ENCODE results near the gene PSMG2. TPM values are rescaled to one million over a fixed set of nuclear protein-coding genes. Genes with fewer than 3 reads are reported as not detected.
A peak's percentile ranks its signal among the peaks of the same experiment; 100 is the strongest.

Gene PSMG2
- polyA plus RNA-seq, 1 of the 3 experiments (the other 2 are of a cell fraction): 36.0 TPM

- no peak overlapping the region for H3K27ac ChIP-seq (ENCODE audit: low read depth in 2 of 2, low read length in 1 of 2)
- peaks cover 0 to 7% of the 10 kb centered on the region in 2 experiments; a peak in 2 of 4 replicates for H3K4me1 ChIP-seq (ENCODE audit: control insufficient read depth in 1 of 2, insufficient read depth in 2 of 2, low read depth in 1 of 2, low read length in 1 of 2)
- ChIA-PET CTCF (interaction anchor here (1.0 to 3.3 kb wide), 3 partner anchors 24 to 183 kb away, joined by 3 to 18 read pairs (median 13); no protein-coding TSS in a partner anchor), POLR2A (interaction anchor here (0.6 kb wide), 1 partner anchor 132 kb away, joined by 3 read pairs; no protein-coding TSS in a partner anchor)
- no peaks in the 10 kb centered on the region for H4K20me1 ChIP-seq (ENCODE audit: insufficient read depth)
- H3K4me2 ChIP-seq: no peak overlapping the region
- peaks cover 3% of the 10 kb centered on the region for H3F3A ChIP-seq (replicated peaks; ENCODE audit: insufficient read depth)
- H3K9me2 ChIP-seq: no peaks in the 10 kb centered on the region
- WGBS (ENCODE audit: low lambda C conversion rate): 88% methylated on average over 4 of the region's 5 CpGs
- DNase-seq: no peak
- no peaks in the 10 kb centered on the region for H3K27me3 ChIP-seq (ENCODE audit: insufficient read depth)
- H3K36me3 ChIP-seq (replicated peaks in 1 of 2; ENCODE audit: control insufficient read depth in 1 of 2, insufficient read depth in 2 of 2, low read length in 1 of 2): no peaks in the 10 kb centered on the region
- no peaks in the 10 kb centered on the region for H3K9me3 ChIP-seq
- no peak overlapping the region for H3K4me3 ChIP-seq (ENCODE audit: low read depth in 2 of 2, low read length in 1 of 2)
- TF ChIP-seq ELF1 (IDR thresholded peaks at IDR 0.05) (no peak), MXI1 (IDR thresholded peaks at IDR 0.05; ENCODE audit: low read depth, low read length) (no peak), GATA2 (CRISPR knock-in tag; IDR thresholded peaks at IDR 0.05) (no peak), FOXJ3 (CRISPR knock-in tag; IDR thresholded peaks at IDR 0.05) (no peak), CHD2 (IDR thresholded peaks at IDR 0.05; ENCODE audit: low read length, partially characterized antibody) (no peak), SIN3A (IDR thresholded peaks at IDR 0.05; ENCODE audit: borderline replicate concordance, low read depth, low read length) (no peak), IRF3 (IDR thresholded peaks at IDR 0.05; ENCODE audit: low read depth, low read length) (no peak), EP300 (IDR thresholded peaks at IDR 0.05; ENCODE audit: borderline replicate concordance in 1 of 2, low read depth in 1 of 2, low read length in 1 of 2) (no peak)
- H3K79me2 ChIP-seq (ENCODE audit: insufficient read depth): no peaks in the 10 kb centered on the region
- H2AFZ ChIP-seq (ENCODE audit: low read depth): no peak overlapping the region
- no peak overlapping the region for H3K9ac ChIP-seq
These were observed 48.7 kb downstream of the PSMG2 start for GRCh38 chr18:12751503-12751884.

GRCh38 chr18:12751891-12752290, 49.0 kb downstream of the PSMG2 start:
- POLR2A ChIA-PET: no interaction called here
- WGBS (ENCODE audit: low lambda C conversion rate): no CpG with 5 or more reads among the region's 4 CpGs
- Histone ChIP-seq H3K36me3 (replicated peaks in 1 of 2; ENCODE audit: control insufficient read depth in 1 of 2, insufficient read depth in 2 of 2, low read length in 1 of 2) (no peaks in the 10 kb centered on the region), H3K27me3 (ENCODE audit: insufficient read depth) (no peaks in the 10 kb centered on the region), H2AFZ (ENCODE audit: low read depth) (no peak overlapping the region), H3K79me2 (ENCODE audit: insufficient read depth) (no peaks in the 10 kb centered on the region), H3K9me3 (no peaks in the 10 kb centered on the region), H3K4me2 (no peak overlapping the region), H3K27ac (ENCODE audit: low read depth in 2 of 2, low read length in 1 of 2) (no peak overlapping the region), H3K9me2 (no peaks in the 10 kb centered on the region), H4K20me1 (ENCODE audit: insufficient read depth) (no peaks in the 10 kb centered on the region), H3K4me1 (ENCODE audit: control insufficient read depth in 1 of 2, insufficient read depth in 2 of 2, low read depth in 1 of 2, low read length in 1 of 2) (peaks cover 0 to 7% of the 10 kb centered on the region in 2 experiments; a peak in 2 of 4 replicates), H3K9ac (no peak overlapping the region), H3K4me3 (ENCODE audit: low read depth in 2 of 2, low read length in 1 of 2) (no peak overlapping the region), H3F3A (replicated peaks; ENCODE audit: insufficient read depth) (peaks cover 3% of the 10 kb centered on the region)
- DNase-seq: peak; percentile 52
- CTCF ChIA-PET: interaction anchor here (1.0 to 3.3 kb wide), 4 partner anchors 10 to 183 kb away, joined by 3 to 18 read pairs (median 8); no protein-coding TSS in a partner anchor
- no peak for TF ChIP-seq EP300 (IDR thresholded peaks at IDR 0.05; ENCODE audit: borderline replicate concordance in 1 of 2, low read depth in 1 of 2, low read length in 1 of 2)
- no peak for TF ChIP-seq TCF12 (IDR thresholded peaks at IDR 0.05)
- no peak for TF ChIP-seq MXI1 (IDR thresholded peaks at IDR 0.05; ENCODE audit: low read depth, low read length)
- TF ChIP-seq GABPA (IDR thresholded peaks at IDR 0.05; ENCODE audit: low read depth): no peak
- TF ChIP-seq ELF1 (IDR thresholded peaks at IDR 0.05): no peak
- TF ChIP-seq REST (IDR thresholded peaks at IDR 0.05; ENCODE audit: low read depth, low read length): no peak
- TF ChIP-seq RAD21 (IDR thresholded peaks at IDR 0.05; ENCODE audit: low read length): no peak
- no peak for TF ChIP-seq JUND (IDR thresholded peaks at IDR 0.05)
- no peak for TF ChIP-seq MEF2A (IDR thresholded peaks at IDR 0.05; ENCODE audit: borderline replicate concordance, low read depth)
- no peak for TF ChIP-seq POLR2AphosphoS5 (IDR thresholded peaks at IDR 0.05; ENCODE audit: low read depth, low read length)
- no peak for TF ChIP-seq PBX3 (IDR thresholded peaks at IDR 0.05)
- TF ChIP-seq RFX5 (IDR thresholded peaks at IDR 0.05; ENCODE audit: low read length): no peak
